GM19438 (cell line): ENCODE measurements around the gene FOXO4.

Experiments
- ATAC-seq: cut with Tn5 transposase; IDR thresholded peaks from one replicate; pipeline ENCODE4 v1.9.1; 2021; ENCODE audit warnings: low read depth; ENCODE audit not compliant: unreplicated experiment

The FOXO4 gene

GRCh38 chrX:71098951-71099506, 3.4 kb downstream of the FOXO4 start:
- ATAC-seq = no peak

GRCh38 chrX:71099736-71100135, 4.1 kb downstream of the FOXO4 start:
- no peak for ATAC-seq

- no peak for ATAC-seq
Observed at GRCh38 chrX:71100581-71101505, 5.2 kb downstream of the FOXO4 start.

GRCh38 chrX:71102292-71102691, 6.6 kb downstream of the FOXO4 start:
- no peak for ATAC-seq

GRCh38 chrX:71103110-71103983, 7.7 kb downstream of the FOXO4 start:
- no peak for ATAC-seq

GRCh38 chrX:71105628-71106027, 10.0 kb downstream of the FOXO4 start:
- no peak for ATAC-seq

- ATAC-seq = no peak
Observed at GRCh38 chrX:71106427-71106826, 10.8 kb downstream of the FOXO4 start, which contains the start of gene CXorf65. Gene CXorf65 (minus strand): TSS chrX:71106740. CDS start chrX:71106556, 184 bp downstream.

- no peak for ATAC-seq
Observed at GRCh38 chrX:71107245-71107644, 11.6 kb downstream of the FOXO4 start.

- no peak for ATAC-seq
Observed at GRCh38 chrX:71107762-71108360, 12.2 kb downstream of the FOXO4 start.

GRCh38 chrX:71109051-71109450, 13.4 kb downstream of the FOXO4 start:
- ATAC-seq = no peak

GRCh38 chrX:71111141-71111843, 15.6 kb downstream of the FOXO4 start, which contains the start of gene IL2RG:
Gene IL2RG (minus strand): TSS chrX:71111577. CDS start chrX:71111539, 38 bp downstream.
- peak; percentile 84 for ATAC-seq

- peak; percentile 29 for ATAC-seq
Observed at GRCh38 chrX:71111921-71112431, 16.3 kb downstream of the FOXO4 start.

- ATAC-seq = no peak
Observed at GRCh38 chrX:71117358-71117757, 21.7 kb downstream of the FOXO4 start.

- peak; percentile 94 for ATAC-seq
Observed at GRCh38 chrX:71118032-71118984, 22.7 kb downstream of the FOXO4 start, which contains the start of gene MED12. Gene MED12 (plus strand): TSS chrX:71118596. CDS start chrX:71118755, 159 bp downstream.

- peak; percentile 25 for ATAC-seq
Observed at GRCh38 chrX:71118985-71119535, 23.4 kb downstream of the FOXO4 start.

GRCh38 chrX:71128166-71128833, 32.6 kb downstream of the FOXO4 start:
- ATAC-seq = no peak

- ATAC-seq = peak; percentile 64
Observed at GRCh38 chrX:71128915-71129765, 33.5 kb downstream of the FOXO4 start.
